NB4 (cell line): Measurements from ENCODE around the gene FCRLB.

ENCODE experiments used
- POLR2A ChIP-seq: IDR thresholded peaks from 2 replicates; pipeline ENCODE4 v1.6.1; 2011; ENCODE audit warnings: mild to moderate bottlenecking; ENCODE audit not compliant: insufficient read length; ENCODE audit errors: extremely low read depth
- TF ChIP-seq, protein P1 (sequence below): IDR thresholded peaks from one replicate; pipeline ENCODE4 v1.5.1; 2012; ENCODE audit warnings: low read depth, low read length

GRCh38 chr1:161702250-161702649, 19.1 kb upstream of the FCRLB start:
- TF ChIP-seq, protein P1, sequence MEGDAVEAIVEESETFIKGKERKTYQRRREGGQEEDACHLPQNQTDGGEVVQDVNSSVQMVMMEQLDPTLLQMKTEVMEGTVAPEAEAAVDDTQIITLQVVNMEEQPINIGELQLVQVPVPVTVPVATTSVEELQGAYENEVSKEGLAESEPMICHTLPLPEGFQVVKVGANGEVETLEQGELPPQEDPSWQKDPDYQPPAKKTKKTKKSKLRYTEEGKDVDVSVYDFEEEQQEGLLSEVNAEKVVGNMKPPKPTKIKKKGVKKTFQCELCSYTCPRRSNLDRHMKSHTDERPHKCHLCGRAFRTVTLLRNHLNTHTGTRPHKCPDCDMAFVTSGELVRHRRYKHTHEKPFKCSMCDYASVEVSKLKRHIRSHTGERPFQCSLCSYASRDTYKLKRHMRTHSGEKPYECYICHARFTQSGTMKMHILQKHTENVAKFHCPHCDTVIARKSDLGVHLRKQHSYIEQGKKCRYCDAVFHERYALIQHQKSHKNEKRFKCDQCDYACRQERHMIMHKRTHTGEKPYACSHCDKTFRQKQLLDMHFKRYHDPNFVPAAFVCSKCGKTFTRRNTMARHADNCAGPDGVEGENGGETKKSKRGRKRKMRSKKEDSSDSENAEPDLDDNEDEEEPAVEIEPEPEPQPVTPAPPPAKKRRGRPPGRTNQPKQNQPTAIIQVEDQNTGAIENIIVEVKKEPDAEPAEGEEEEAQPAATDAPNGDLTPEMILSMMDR, result no peak
- no peak for TF ChIP-seq POLR2A
